GM12891 (cell line): Measurements from ENCODE around the gene NKAIN2.

Source experiments
- DNase-seq: peaks from one replicate; pipeline ENCODE4 v3.0.0; 2011; ENCODE audit warnings: low spot score; ENCODE audit not compliant: insufficient read length
- FAIRE-seq: peaks from 2 replicates; lab custom pipeline; 2011; peaks lifted over from hg19 to GRCh38; lab: Jason Lieb, UNC
- PAX5 ChIP-seq: IDR thresholded peaks from 2 replicates; pipeline ENCODE4 v1.6.1; 2011; ENCODE audit warnings: low read length, moderate library complexity, mild to moderate bottlenecking; ENCODE audit not compliant: insufficient read depth, severe bottlenecking
- POLR2A ChIP-seq: IDR thresholded peaks from 2 replicates; pipeline ENCODE4 v1.6.1; 2011; ENCODE audit warnings: low read depth, low read length, control low read depth
- POLR2AphosphoS5 ChIP-seq: IDR thresholded peaks from 2 replicates; pipeline ENCODE4 v1.6.1; 2011; ENCODE audit warnings: low read depth, low read length, control low read depth
- POU2F2 ChIP-seq: IDR thresholded peaks from 2 replicates; pipeline ENCODE4 v1.6.1; 2011; ENCODE audit warnings: low read depth, mild to moderate bottlenecking, control low read depth, low read length, moderate library complexity
- SPI1 ChIP-seq: IDR thresholded peaks from 2 replicates; pipeline ENCODE4 v1.6.1; 2011; ENCODE audit warnings: low read depth, low read length, control low read depth
- TAF1 ChIP-seq: IDR thresholded peaks from 2 replicates; pipeline ENCODE4 v1.6.1; 2011; ENCODE audit warnings: low read depth, low read length, control low read depth

Gene NKAIN2

GRCh38 chr6:124829822-124830221, 1026.2 kb downstream of the NKAIN2 start:
- DNase-seq = no peak
- no peak for TF ChIP-seq POU2F2
- no peak for TF ChIP-seq POLR2A
- no peak for TF ChIP-seq POLR2AphosphoS5
- no peak for FAIRE-seq

GRCh38 chr6:124830506-124830905, 1026.8 kb downstream of the NKAIN2 start:
- no peak for TF ChIP-seq TAF1
- no peak for TF ChIP-seq PAX5
- TF ChIP-seq POLR2A = no peak
- TF ChIP-seq SPI1 = no peak
- DNase-seq (no peak), FAIRE-seq (no peak)

- TF ChIP-seq PAX5 (no peak), POU2F2 (no peak), TAF1 (no peak), POLR2A (no peak), POLR2AphosphoS5 (no peak), SPI1 (no peak)
- DNase-seq (no peak), FAIRE-seq (no peak)
Observed at GRCh38 chr6:124854338-124854922, 1050.8 kb downstream of the NKAIN2 start.

- FAIRE-seq (no peak), DNase-seq (no peak)
- TF ChIP-seq SPI1 (no peak), POLR2AphosphoS5 (no peak)
Observed at GRCh38 chr6:124857746-124858145, 1054.1 kb downstream of the NKAIN2 start.

- FAIRE-seq (no peak), DNase-seq (no peak)
- TF ChIP-seq POLR2AphosphoS5 = no peak
- TF ChIP-seq POU2F2 = no peak
- TF ChIP-seq PAX5 = no peak
- no peak for TF ChIP-seq SPI1
Observed at GRCh38 chr6:124858564-124858963, 1054.9 kb downstream of the NKAIN2 start.

GRCh38 chr6:124859366-124859765, 1055.7 kb downstream of the NKAIN2 start:
- TF ChIP-seq PAX5 (no peak), POLR2A (no peak), SPI1 (no peak), POLR2AphosphoS5 (no peak), TAF1 (no peak), POU2F2 (no peak)

GRCh38 chr6:124866040-124866439, 1062.4 kb downstream of the NKAIN2 start:
- no peak for DNase-seq
- FAIRE-seq = no peak
- TF ChIP-seq POLR2AphosphoS5 (no peak), POLR2A (no peak), TAF1 (no peak), SPI1 (no peak), PAX5 (no peak), POU2F2 (no peak)

More at GRCh38 chr6:124859366-124859765, 1055.7 kb downstream of the NKAIN2 start:
- FAIRE-seq (no peak), DNase-seq (no peak)

GRCh38 chr6:124867121-124867520, 1063.5 kb downstream of the NKAIN2 start:
- TF ChIP-seq POLR2A (no peak), PAX5 (no peak), SPI1 (no peak), POLR2AphosphoS5 (no peak), TAF1 (no peak), POU2F2 (no peak)
- FAIRE-seq (no peak), DNase-seq (no peak)

GRCh38 chr6:124868481-124868880, 1064.8 kb downstream of the NKAIN2 start:
- no peak for DNase-seq
- no peak for FAIRE-seq
- TF ChIP-seq POLR2A = no peak
- no peak for TF ChIP-seq PAX5
- TF ChIP-seq POLR2AphosphoS5 = no peak
- no peak for TF ChIP-seq POU2F2
- TF ChIP-seq TAF1 = no peak
- no peak for TF ChIP-seq SPI1

- DNase-seq (no peak), FAIRE-seq (no peak)
- TF ChIP-seq POLR2AphosphoS5 (no peak), POLR2A (no peak), TAF1 (no peak), POU2F2 (no peak), SPI1 (no peak)
Observed at GRCh38 chr6:124869416-124869815, 1065.8 kb downstream of the NKAIN2 start.
